Body of pancreas (tissue), 4 donors: ENCODE results near the gene PSMB2. TPM values are rescaled to one million over a fixed set of nuclear protein-coding genes. Genes with fewer than 3 reads are reported as not detected.

Source experiments
- ATAC-seq: fragments of 150-250 bp; one replicate; pipeline ENCODE4 v1.9.1; 2016
- DNase-seq, 4 donors: peaks; one replicate each; pipeline ENCODE4 v3.0.0-alpha.2; 2019
- H3K27ac ChIP-seq, 4 donors: fragments of 200-600 bp; sonication (generic); 1 replicate in 3 of 4; 2 replicates in 1 of 4; pipeline versions ENCODE4 v1.5.1 to v1.6.1; 2016 to 2019; ENCODE audit warnings: mild to moderate bottlenecking in 1 of 4, mixed read lengths in 1 of 4, moderate library complexity in 1 of 4
- H3K27me3 ChIP-seq, 2 donors: fragments of 200-600 bp; sonication (generic); one replicate each; pipeline ENCODE4 v1.6.0; 2016; ENCODE audit warnings: mild to moderate bottlenecking in 1 of 2
- H3K36me3 ChIP-seq, 2 donors: fragments of 200-600 bp; sonication (generic); replicated peaks in 1 of 2; 2 replicates each; pipeline ENCODE4 v1.5.1; 2016; ENCODE audit warnings: low read depth in 2 of 2; ENCODE audit not compliant: insufficient read depth in 1 of 2
- H3K4me1 ChIP-seq: fragments of 200-600 bp; sonication (generic); one replicate; pipeline ENCODE4 v1.6.0; 2016
- H3K4me3 ChIP-seq, 2 donors: fragments of 200-600 bp; sonication (generic); 1 replicate in 1 of 2; 2 replicates in 1 of 2; pipeline ENCODE4 v1.5.1; 2016 to 2019
- H3K9me3 ChIP-seq, 3 donors: fragments of 200-600 bp; sonication (generic); 1 replicate in 2 of 3; 2 replicates in 1 of 3; pipeline ENCODE4 v1.5.1; 2016
- CTCF ChIP-seq, 7 experiments: fragments of 450-650 bp in 4 of 7; fragments of 200-600 bp in 3 of 7; sonication (generic) in 3 of 7; IDR thresholded peaks; one replicate each; pipeline ENCODE4 v1.5.1; 2016 to 2019; ENCODE audit warnings: antibody characterized with exemption in 7 of 7
- POLR2A ChIP-seq, 3 donors: fragments of 450-650 bp; IDR thresholded peaks; one replicate each; pipeline ENCODE4 v1.6.1; 2016; ENCODE audit warnings: antibody characterized with exemption in 3 of 3, mild to moderate bottlenecking in 2 of 3
- WGBS, 2 donors: methylation state at CpG; one replicate each; pipeline ENCODE4 v1.1.5; 2017; 5-methylcytosine and 5-hydroxymethylcytosine counted together
- intact Hi-C: fragments of 100-400 bp; cut with DNase I; formaldehyde crosslinking; loops from one replicate; pipeline ENCODE4 v1.15.1; 2023
- total RNA-seq, 2 donors: library from RNA; depleted of rRNA; stranded (reverse); fragments of >200 nt; gene quantifications; one replicate each; pipeline ENCODE4 v1.1.0, GENCODE V29; 2016

The PSMB2 gene
- total RNA-seq, 2 donors from 2014 or later, result 13.2 to 17.5 TPM

DNA sequence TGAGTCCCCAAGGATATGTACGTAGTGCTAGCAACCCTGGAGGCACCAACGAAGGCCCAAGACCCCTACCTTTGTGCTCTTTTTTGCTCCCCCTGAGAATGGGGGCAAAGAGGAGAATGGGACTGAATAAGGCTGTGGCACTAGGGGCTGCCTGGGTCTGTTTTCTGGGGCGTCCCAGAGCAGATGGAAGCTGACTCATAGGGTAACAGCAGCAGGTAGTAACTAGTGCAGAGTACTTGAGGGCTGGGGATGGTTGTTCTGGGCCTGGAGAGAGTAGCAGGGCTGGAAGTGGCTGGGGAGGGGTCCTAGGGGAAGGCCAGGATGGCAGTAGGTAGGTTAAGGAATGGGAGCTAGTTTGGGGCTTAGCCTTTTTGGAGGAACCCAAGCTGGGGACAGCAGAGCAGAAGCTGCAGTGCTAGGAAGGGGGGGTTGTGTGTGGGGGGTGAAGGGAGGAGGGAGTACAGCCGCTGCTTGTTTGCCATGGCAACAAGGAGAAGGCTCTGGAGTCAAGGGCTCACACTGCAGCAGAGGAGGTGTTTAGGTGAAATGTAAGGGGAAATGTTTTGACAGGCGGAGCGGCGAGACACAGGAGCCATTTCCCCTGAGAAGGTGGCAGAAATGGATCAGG, 81.9 kb downstream of the PSMB2 start:
- H3K27ac ChIP-seq, result no peak overlapping the region

GRCh38 chr1:35558374-35559316, 82.7 kb downstream of the PSMB2 start:
- TF ChIP-seq CTCF (IDR thresholded peaks at IDR 0.05) (no peak), POLR2A (IDR thresholded peaks at IDR 0.05) (no peak)
- H3K4me3 ChIP-seq, result peak overlapping the region; percentile 1 to 76
- intact Hi-C loops, result no loop called here
- H3K36me3 ChIP-seq, result no peaks in the 10 kb centered on the region
- H3K27me3 ChIP-seq, result no peaks in the 10 kb centered on the region
- peak overlapping the region in 3 of 4 donors; percentile 92 to 99 (median 97) for H3K27ac ChIP-seq
- no peaks in the 10 kb centered on the region for H3K9me3 ChIP-seq
- H3K4me1 ChIP-seq, result peaks cover 64% of the 10 kb centered on the region
- WGBS, 2 donors, result 32 to 35% methylated on average over 23 to 25 of the region's 26 CpGs
- ATAC-seq (no peak), DNase-seq (no peak)

More for the DNA sequence above, 81.9 kb downstream of the PSMB2 start:
- intact Hi-C loops, result no loop called here
- DNase-seq (no peak), ATAC-seq (no peak)
- no peaks in the 10 kb centered on the region for H3K36me3 ChIP-seq
- no peak for TF ChIP-seq CTCF (IDR thresholded peaks at IDR 0.05)
- TF ChIP-seq POLR2A (IDR thresholded peaks at IDR 0.05), result no peak
- peaks cover 56% of the 10 kb centered on the region for H3K4me1 ChIP-seq
- 80% methylated on average over 7 of the region's 7 CpGs for WGBS, 2 donors
- H3K27me3 ChIP-seq, result no peaks in the 10 kb centered on the region
- H3K9me3 ChIP-seq, result no peaks in the 10 kb centered on the region
- no peak overlapping the region for H3K4me3 ChIP-seq

GRCh38 chr1:35557611-35558373, 83.5 kb downstream of the PSMB2 start, which contains the start of gene NCDN:
Gene NCDN (plus strand): TSS chr1:35557799. CDS start chr1:35558191, 392 bp downstream.
- H3K4me1 ChIP-seq, result peaks cover 73% of the 10 kb centered on the region
- H3K27me3 ChIP-seq, result no peaks in the 10 kb centered on the region
- no peaks in the 10 kb centered on the region for H3K9me3 ChIP-seq
- peak; percentile 88 for ATAC-seq
- WGBS, 2 donors, result 0 to 1% methylated on average over 29 to 58 of the region's 58 CpGs
- no peaks in the 10 kb centered on the region for H3K36me3 ChIP-seq
- H3K27ac ChIP-seq, result peak within 1 kb of the TSS; percentile 92 to 99 (median 98)
- peak within 1 kb of the TSS; percentile 73 to 76 for H3K4me3 ChIP-seq
- TF ChIP-seq CTCF (IDR thresholded peaks at IDR 0.05) (no peak), POLR2A (IDR thresholded peaks at IDR 0.05) (peak in 1 of 3 donors; percentile 16)
- intact Hi-C loops, result no loop called here
- peak; percentile 96 to 98 (median 96) for DNase-seq

DNA sequence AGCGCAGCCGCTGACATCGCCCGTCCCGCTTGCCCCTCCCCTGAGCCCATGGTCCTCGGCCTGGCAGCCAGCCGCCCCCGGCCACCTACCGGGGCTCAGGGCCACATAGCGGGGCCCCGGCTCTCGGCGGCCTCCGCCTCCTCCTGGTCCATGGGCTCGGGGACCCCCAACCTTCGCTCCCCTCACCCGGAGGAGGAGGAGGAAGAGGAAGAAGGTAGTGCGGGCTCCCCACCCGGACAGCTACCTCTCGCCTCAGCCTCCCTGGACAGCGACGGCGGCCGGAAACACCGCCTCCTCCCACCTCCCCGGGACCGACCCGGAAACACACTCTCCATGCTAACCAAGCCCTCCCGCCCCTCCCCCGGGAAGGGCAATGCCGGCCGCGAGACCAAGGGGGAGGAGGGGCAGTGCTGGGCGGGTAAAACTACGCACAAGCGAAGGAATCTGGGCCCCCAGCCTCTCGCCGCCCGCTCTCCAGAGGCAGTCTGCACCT, 84.2 kb downstream of the PSMB2 start, which contains the start of gene KIAA0319L:
Gene KIAA0319L, minus strand, starts transcription at position 286 of the 493 bp plus-strand sequence. CDS start 2,912 bp downstream, outside the sequence.
- Histone ChIP-seq H3K4me1 (peaks cover 73% of the 10 kb centered on the region), H3K27ac (peak within 1 kb of the TSS; percentile 92 to 99 (median 98)), H3K9me3 (no peaks in the 10 kb centered on the region), H3K36me3 (no peaks in the 10 kb centered on the region), H3K4me3 (peak within 1 kb of the TSS; percentile 73 to 76), H3K27me3 (no peaks in the 10 kb centered on the region)
- TF ChIP-seq CTCF (IDR thresholded peaks at IDR 0.05) (peak in 1 of 7 experiments; percentile 15), POLR2A (IDR thresholded peaks at IDR 0.05) (peak; percentile 54 to 83 (median 78))
- DNase-seq (peak; percentile 85 to 89 (median 88)), ATAC-seq (peak; percentile 82)
- intact Hi-C loops, result no loop called here
- WGBS, 2 donors, result 0 to 1% methylated on average over 6 to 38 of the region's 39 CpGs
